ENCODE measurements around the gene TAPT1. TPM values are rescaled to one million over a fixed set of nuclear protein-coding genes. Genes with fewer than 3 reads are reported as not detected.

TAPT1 gene
- total and polyA plus RNA-seq, 4 donors, result 47.6 to 64.9 (median 48.1) TPM

GRCh38 chr4:16264798-16265197 lies 38.5 kb upstream of the TAPT1 start:
- no CpG with 5 or more reads among the region's 3 CpGs for WGBS (ENCODE audit: insufficient coverage)
- Histone ChIP-seq H3K9me3 (ENCODE audit: control insufficient read depth, insufficient read depth, low read length) (no peaks in the 10 kb centered on the region), H3K4me3 (ENCODE audit: low read depth, low read length) (no peak overlapping the region), H3K36me3 (ENCODE audit: control insufficient read depth, insufficient read depth, low read length) (no peaks in the 10 kb centered on the region), H3K4me1 (ENCODE audit: control insufficient read depth, insufficient read depth, low read length) (no peaks in the 10 kb centered on the region), H3K27ac (ENCODE audit: low read depth, low read length) (no peak overlapping the region), H3K27me3 (ENCODE audit: control insufficient read depth, insufficient read depth, low read length) (no peaks in the 10 kb centered on the region)
- peak in 5 of 6 donors; percentile 20 to 87 (median 25) for DNase-seq (ENCODE audit: low read depth in 4 of 6, low spot score in 6 of 6)

- peak in 1 of 6 donors; percentile 7 for DNase-seq (ENCODE audit: low read depth in 4 of 6, low spot score in 6 of 6)
- no peaks in the 10 kb centered on the region for H3K4me1 ChIP-seq (ENCODE audit: control insufficient read depth, insufficient read depth, low read length)
- H3K4me3 ChIP-seq (ENCODE audit: low read depth, low read length), result no peak overlapping the region
- no peak overlapping the region for H3K27ac ChIP-seq (ENCODE audit: low read depth, low read length)
- no peaks in the 10 kb centered on the region for H3K9me3 ChIP-seq (ENCODE audit: control insufficient read depth, insufficient read depth, low read length)
- WGBS (ENCODE audit: insufficient coverage), result no CpG with 5 or more reads among the region's 2 CpGs
- H3K27me3 ChIP-seq (ENCODE audit: control insufficient read depth, insufficient read depth, low read length), result no peaks in the 10 kb centered on the region
- H3K36me3 ChIP-seq (ENCODE audit: control insufficient read depth, insufficient read depth, low read length), result no peaks in the 10 kb centered on the region
These were observed 36.8 kb upstream of the TAPT1 start for GRCh38 chr4:16263056-16263455.

GRCh38 chr4:16262188-16262587 lies 35.9 kb upstream of the TAPT1 start:
- no peaks in the 10 kb centered on the region for H3K27me3 ChIP-seq (ENCODE audit: control insufficient read depth, insufficient read depth, low read length)
- no peaks in the 10 kb centered on the region for H3K9me3 ChIP-seq (ENCODE audit: control insufficient read depth, insufficient read depth, low read length)
- H3K36me3 ChIP-seq (ENCODE audit: control insufficient read depth, insufficient read depth, low read length), result no peaks in the 10 kb centered on the region
- no peak overlapping the region for H3K4me3 ChIP-seq (ENCODE audit: low read depth, low read length)
- no peak overlapping the region for H3K27ac ChIP-seq (ENCODE audit: low read depth, low read length)
- no peak for DNase-seq (ENCODE audit: low read depth in 4 of 6, low spot score in 6 of 6)
- WGBS (ENCODE audit: insufficient coverage), result no CpG with 5 or more reads among the region's 4 CpGs
- no peaks in the 10 kb centered on the region for H3K4me1 ChIP-seq (ENCODE audit: control insufficient read depth, insufficient read depth, low read length)

GRCh38 chr4:16261313-16261878 lies 35.1 kb upstream of the TAPT1 start:
- no peak overlapping the region for H3K27ac ChIP-seq (ENCODE audit: low read depth, low read length)
- H3K4me1 ChIP-seq (ENCODE audit: control insufficient read depth, insufficient read depth, low read length), result no peaks in the 10 kb centered on the region
- no peak overlapping the region for H3K4me3 ChIP-seq (ENCODE audit: low read depth, low read length)
- peaks cover 3% of the 10 kb centered on the region for H3K36me3 ChIP-seq (ENCODE audit: control insufficient read depth, insufficient read depth, low read length)
- no peak for DNase-seq (ENCODE audit: low read depth in 4 of 6, low spot score in 6 of 6)
- H3K9me3 ChIP-seq (ENCODE audit: control insufficient read depth, insufficient read depth, low read length), result no peaks in the 10 kb centered on the region
- WGBS (ENCODE audit: insufficient coverage), result 90% methylated on average over 3 of the region's 5 CpGs
- no peaks in the 10 kb centered on the region for H3K27me3 ChIP-seq (ENCODE audit: control insufficient read depth, insufficient read depth, low read length)

GRCh38 chr4:16259889-16260246 lies 33.6 kb upstream of the TAPT1 start:
- H3K27ac ChIP-seq (ENCODE audit: low read depth, low read length), result no peak overlapping the region
- WGBS (ENCODE audit: insufficient coverage), result no CpG with 5 or more reads among the region's 4 CpGs
- no peaks in the 10 kb centered on the region for H3K9me3 ChIP-seq (ENCODE audit: control insufficient read depth, insufficient read depth, low read length)
- H3K36me3 ChIP-seq (ENCODE audit: control insufficient read depth, insufficient read depth, low read length), result peaks cover 6% of the 10 kb centered on the region
- no peaks in the 10 kb centered on the region for H3K4me1 ChIP-seq (ENCODE audit: control insufficient read depth, insufficient read depth, low read length)
- no peak overlapping the region for H3K4me3 ChIP-seq (ENCODE audit: low read depth, low read length)
- no peaks in the 10 kb centered on the region for H3K27me3 ChIP-seq (ENCODE audit: control insufficient read depth, insufficient read depth, low read length)
- no peak for DNase-seq (ENCODE audit: low read depth in 4 of 6, low spot score in 6 of 6)

GRCh38 chr4:16259241-16259888 lies 33.1 kb upstream of the TAPT1 start:
- Histone ChIP-seq H3K9me3 (ENCODE audit: control insufficient read depth, insufficient read depth, low read length) (no peaks in the 10 kb centered on the region), H3K27me3 (ENCODE audit: control insufficient read depth, insufficient read depth, low read length) (no peaks in the 10 kb centered on the region), H3K4me1 (ENCODE audit: control insufficient read depth, insufficient read depth, low read length) (no peaks in the 10 kb centered on the region), H3K27ac (ENCODE audit: low read depth, low read length) (no peak overlapping the region), H3K36me3 (ENCODE audit: control insufficient read depth, insufficient read depth, low read length) (peaks cover 6% of the 10 kb centered on the region), H3K4me3 (ENCODE audit: low read depth, low read length) (no peak overlapping the region)
- WGBS (ENCODE audit: insufficient coverage), result no CpG with 5 or more reads among the region's 1 CpG
- DNase-seq (ENCODE audit: low read depth in 4 of 6, low spot score in 6 of 6), result no peak

GRCh38 chr4:16257611-16258010 lies 31.3 kb upstream of the TAPT1 start:
- H3K4me3 ChIP-seq (ENCODE audit: low read depth, low read length), result no peak overlapping the region
- H3K27me3 ChIP-seq (ENCODE audit: control insufficient read depth, insufficient read depth, low read length), result no peaks in the 10 kb centered on the region
- peaks cover 6% of the 10 kb centered on the region for H3K36me3 ChIP-seq (ENCODE audit: control insufficient read depth, insufficient read depth, low read length)
- no peaks in the 10 kb centered on the region for H3K9me3 ChIP-seq (ENCODE audit: control insufficient read depth, insufficient read depth, low read length)
- WGBS (ENCODE audit: insufficient coverage), result 93% methylated on average over 2 of the region's 2 CpGs
- H3K27ac ChIP-seq (ENCODE audit: low read depth, low read length), result no peak overlapping the region
- no peaks in the 10 kb centered on the region for H3K4me1 ChIP-seq (ENCODE audit: control insufficient read depth, insufficient read depth, low read length)
- DNase-seq (ENCODE audit: low read depth in 4 of 6, low spot score in 6 of 6), result no peak

GRCh38 chr4:16256343-16256742 lies 30.1 kb upstream of the TAPT1 start:
- Histone ChIP-seq H3K27ac (ENCODE audit: low read depth, low read length) (no peak overlapping the region), H3K4me1 (ENCODE audit: control insufficient read depth, insufficient read depth, low read length) (no peaks in the 10 kb centered on the region), H3K36me3 (ENCODE audit: control insufficient read depth, insufficient read depth, low read length) (peaks cover 6% of the 10 kb centered on the region), H3K27me3 (ENCODE audit: control insufficient read depth, insufficient read depth, low read length) (no peaks in the 10 kb centered on the region), H3K4me3 (ENCODE audit: low read depth, low read length) (no peak overlapping the region), H3K9me3 (ENCODE audit: control insufficient read depth, insufficient read depth, low read length) (no peaks in the 10 kb centered on the region)
- DNase-seq (ENCODE audit: low read depth in 4 of 6, low spot score in 6 of 6), result no peak
- WGBS (ENCODE audit: insufficient coverage), result 95% methylated on average over 28 of the region's 28 CpGs

- Histone ChIP-seq H3K27me3 (ENCODE audit: control insufficient read depth, insufficient read depth, low read length) (no peaks in the 10 kb centered on the region), H3K27ac (ENCODE audit: low read depth, low read length) (no peak overlapping the region), H3K4me1 (ENCODE audit: control insufficient read depth, insufficient read depth, low read length) (no peaks in the 10 kb centered on the region), H3K36me3 (ENCODE audit: control insufficient read depth, insufficient read depth, low read length) (peaks cover 6% of the 10 kb centered on the region), H3K9me3 (ENCODE audit: control insufficient read depth, insufficient read depth, low read length) (no peaks in the 10 kb centered on the region), H3K4me3 (ENCODE audit: low read depth, low read length) (no peak overlapping the region)
- no CpG with 5 or more reads among the region's 2 CpGs for WGBS (ENCODE audit: insufficient coverage)
- DNase-seq (ENCODE audit: low read depth in 4 of 6, low spot score in 6 of 6), result no peak
These were observed 29.5 kb upstream of the TAPT1 start for GRCh38 chr4:16255730-16256129.

Measured in spinal cord (tissue), 10 donors.